ENCODE measurements around the gene RTL10.

The RTL10 gene

GRCh38 chr22:19854778-19855503 is at the start of gene RTL10, which contains the start of gene GNB1L:
Gene RTL10, minus strand, starts transcription at chr22:19854874. Its CDS starts 2,613 bp downstream, at chr22:19852261.
Gene GNB1L, minus strand, starts transcription at chr22:19854874. Its CDS starts 33,519 bp downstream, at chr22:19821355.
- DNase-seq: peak; percentile 96

- DNase-seq: no peak
Measured at GRCh38 chr22:19904174-19904856, 49.6 kb upstream of the RTL10 start.

- DNase-seq: no peak
Measured at GRCh38 chr22:19903513-19903912, 48.8 kb upstream of the RTL10 start.

- DNase-seq: no peak
Measured at GRCh38 chr22:19903031-19903430, 48.4 kb upstream of the RTL10 start.

GRCh38 chr22:19902245-19902715 is 47.6 kb upstream of the RTL10 start:
- DNase-seq: no peak

GRCh38 chr22:19901577-19902244 is 47.0 kb upstream of the RTL10 start:
- DNase-seq: no peak

- no peak for DNase-seq
Measured at GRCh38 chr22:19900707-19901436, 46.2 kb upstream of the RTL10 start.

GRCh38 chr22:19898831-19899567 is 44.3 kb upstream of the RTL10 start:
- DNase-seq: no peak

GRCh38 chr22:19898145-19898544 is 43.5 kb upstream of the RTL10 start:
- no peak for DNase-seq

GRCh38 chr22:19897726-19898125 is 43.1 kb upstream of the RTL10 start:
- DNase-seq: no peak

- no peak for DNase-seq
Measured at GRCh38 chr22:19896665-19897355, 42.1 kb upstream of the RTL10 start.

- no peak for DNase-seq
Measured at GRCh38 chr22:19895160-19895849, 40.6 kb upstream of the RTL10 start.

- DNase-seq: no peak
Measured at GRCh38 chr22:19893363-19893762, 38.7 kb upstream of the RTL10 start.

GRCh38 chr22:19892925-19893324 is 38.3 kb upstream of the RTL10 start:
- DNase-seq: no peak

- peak; percentile 43 for DNase-seq
Measured at GRCh38 chr22:19892257-19892879, 37.7 kb upstream of the RTL10 start.

GRCh38 chr22:19891317-19892256 is 36.9 kb upstream of the RTL10 start:
- DNase-seq: peak; percentile 83

- DNase-seq: no peak
Measured at GRCh38 chr22:19890502-19891316, 36.0 kb upstream of the RTL10 start.

- no peak for DNase-seq
Measured at GRCh38 chr22:19889951-19890350, 35.3 kb upstream of the RTL10 start.

All from CD4-positive, alpha-beta T cell treated with Interleukin-12 subunit alpha and Interleukin-12 subunit beta, for 1 hour (primary cell).